NCI-H345 treated with DMSO at 0.1 percent for 48 hours (cell line): ENCODE measurements around the gene FES.
"Not testable (repeated sequence)": the region's sequence is repeated elsewhere in the genome, so short reads cannot be mapped to it uniquely, and the experiment has no call there.

Experiments
- DNase-seq: peaks from one replicate; lab custom pipeline; 2025; ENCODE audit not compliant: unreplicated experiment; lab: John Stamatoyannopoulos, UW

FES gene

DNA sequence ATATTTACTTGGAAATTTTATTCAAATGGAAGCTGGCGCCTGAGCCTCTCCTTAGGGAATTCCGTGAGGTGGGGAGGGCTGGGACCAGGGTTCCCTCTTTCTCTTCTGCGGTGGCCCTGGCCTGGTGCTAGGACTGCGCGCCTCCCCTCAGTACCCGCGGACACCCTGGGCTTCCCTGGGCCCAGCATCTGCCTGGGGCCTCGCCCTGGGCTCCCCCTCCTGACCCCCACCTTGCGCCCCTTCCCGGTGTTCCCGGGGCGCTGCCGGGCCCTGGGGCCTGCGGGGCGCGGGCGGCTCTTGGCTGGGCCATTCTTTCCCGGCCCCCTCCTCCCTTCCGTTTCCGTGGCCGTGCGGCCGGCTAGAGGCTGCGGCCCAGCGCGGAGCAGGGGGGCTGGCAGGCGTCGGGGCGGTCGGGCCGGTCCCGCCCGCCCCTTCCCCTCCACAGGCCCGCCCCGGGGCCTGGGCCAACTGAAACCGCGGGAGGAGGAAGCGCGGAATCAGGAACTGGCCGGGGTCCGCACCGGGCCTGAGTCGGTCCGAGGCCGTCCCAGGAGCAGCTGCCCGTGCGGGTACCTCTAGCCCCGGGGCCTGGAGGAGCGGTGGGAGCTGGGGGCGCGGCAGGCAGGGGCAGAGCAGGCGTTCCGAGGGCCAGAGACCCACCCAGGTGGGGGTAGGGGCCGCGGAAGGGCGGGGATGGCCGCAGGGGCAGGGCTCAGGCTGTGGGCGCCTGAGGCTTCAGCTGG is at the start of gene FES:
FES (plus strand) TSS at position 529 of the 743 bp plus-strand sequence. CDS start 542 bp downstream, outside the sequence.
- no peak for DNase-seq

DNA sequence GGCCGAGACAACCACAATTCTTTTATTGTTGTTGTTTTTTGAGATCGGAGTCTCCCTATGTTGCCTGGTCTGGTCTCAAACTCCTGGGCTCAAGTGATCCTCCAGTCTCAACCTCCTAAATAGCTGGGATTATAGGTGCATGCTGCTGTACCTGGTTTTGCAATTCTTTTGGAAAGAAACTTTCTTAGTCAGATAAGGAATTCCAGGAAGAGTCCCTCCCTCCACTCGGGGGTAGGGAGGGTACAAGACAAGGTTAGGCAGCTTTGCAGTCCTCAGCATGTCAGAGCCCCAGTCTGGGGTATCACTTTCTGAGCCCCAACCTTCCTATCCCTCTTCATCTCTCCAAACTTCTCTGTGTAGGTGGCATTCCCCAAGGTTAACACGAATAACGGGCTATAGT is 49.7 kb upstream of the FES start:
- no peak for DNase-seq

DNA sequence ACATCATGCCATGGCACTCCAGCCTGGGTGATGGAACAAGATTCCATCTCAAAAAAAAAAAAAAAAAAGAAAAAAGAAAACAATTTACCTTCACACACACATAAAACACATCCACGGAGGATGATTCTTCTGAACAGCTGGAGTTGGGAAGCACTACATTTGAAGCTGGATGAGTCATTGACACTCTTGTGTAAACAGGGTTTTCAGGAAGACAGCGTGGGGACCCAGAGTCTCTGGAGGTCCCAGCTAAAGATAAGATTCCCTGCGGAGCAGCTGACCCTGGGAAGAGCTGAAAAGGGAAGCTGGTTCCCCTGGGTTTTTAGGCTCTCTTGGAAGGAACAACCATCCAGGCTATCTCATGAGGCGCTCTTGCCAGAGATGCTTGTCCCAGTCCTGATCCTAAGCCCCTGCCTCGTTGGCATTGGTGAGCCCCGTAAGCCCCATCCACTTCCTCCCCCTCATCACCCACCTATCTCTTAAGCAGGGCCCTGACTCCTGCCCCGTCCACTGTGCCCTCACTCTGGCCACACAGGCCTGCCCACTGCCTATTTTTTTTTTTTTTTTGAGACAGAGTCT is 47.9 kb upstream of the FES start:
- no peak for DNase-seq

DNA sequence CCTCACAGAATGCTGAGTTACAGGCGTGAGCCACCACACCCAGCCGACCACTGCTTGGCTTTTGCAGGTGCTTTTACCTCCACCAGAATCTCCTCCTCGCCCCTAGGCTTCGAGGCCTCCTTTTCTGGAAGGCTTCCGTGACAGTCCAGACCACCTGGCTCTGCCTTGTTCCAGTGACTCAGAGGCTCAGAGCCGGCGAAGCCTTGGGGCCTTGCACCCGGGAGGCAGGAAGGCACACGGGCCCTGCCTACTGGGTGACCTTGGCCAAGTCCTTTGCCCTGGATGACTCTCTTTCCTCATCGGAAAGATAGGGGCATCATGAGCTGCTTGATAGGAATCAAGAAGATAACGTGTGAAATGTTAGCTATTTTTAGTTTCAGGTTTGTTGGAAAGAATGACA is 47.2 kb upstream of the FES start:
- no peak for DNase-seq

DNA sequence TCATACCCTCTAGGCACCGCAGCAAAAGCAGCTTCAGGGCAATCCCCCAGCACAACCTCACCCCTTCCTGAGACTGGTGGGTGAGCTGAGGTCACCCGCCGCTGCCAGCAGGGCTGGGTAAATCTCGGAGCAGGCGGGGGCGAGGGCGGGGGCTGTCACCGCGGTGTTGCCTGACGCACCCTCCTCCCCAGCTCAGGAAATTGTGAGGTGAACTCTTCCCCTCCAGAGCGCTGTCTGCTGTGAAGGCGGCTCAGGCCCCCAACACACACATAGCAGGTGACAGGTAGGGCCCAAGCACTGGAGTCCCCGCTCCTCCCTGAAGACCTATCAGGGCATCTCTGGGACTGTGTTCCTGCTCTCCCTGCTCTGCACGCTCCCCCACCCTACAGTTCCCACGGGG is 46.2 kb upstream of the FES start:
- no peak for DNase-seq

DNA sequence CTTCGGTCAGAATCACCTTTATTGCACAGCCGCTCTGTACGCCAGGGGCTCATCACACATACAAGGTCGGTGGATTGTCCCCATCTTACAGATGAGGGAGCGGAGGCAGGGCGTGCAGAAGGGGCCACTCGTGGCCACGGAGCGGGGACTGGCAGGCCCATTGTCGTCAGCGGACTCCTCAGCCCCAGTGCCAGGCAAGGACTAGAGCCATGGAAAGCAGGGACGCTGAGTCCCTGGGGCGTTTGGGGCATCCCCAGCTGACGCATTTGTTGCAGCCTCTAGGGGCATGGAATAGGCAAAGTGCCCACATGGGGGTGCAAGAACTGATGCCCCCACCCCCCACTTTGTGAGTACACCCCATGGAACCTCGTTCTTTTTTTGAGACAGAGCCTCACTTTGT is 45.8 kb upstream of the FES start:
- no peak for DNase-seq

DNA sequence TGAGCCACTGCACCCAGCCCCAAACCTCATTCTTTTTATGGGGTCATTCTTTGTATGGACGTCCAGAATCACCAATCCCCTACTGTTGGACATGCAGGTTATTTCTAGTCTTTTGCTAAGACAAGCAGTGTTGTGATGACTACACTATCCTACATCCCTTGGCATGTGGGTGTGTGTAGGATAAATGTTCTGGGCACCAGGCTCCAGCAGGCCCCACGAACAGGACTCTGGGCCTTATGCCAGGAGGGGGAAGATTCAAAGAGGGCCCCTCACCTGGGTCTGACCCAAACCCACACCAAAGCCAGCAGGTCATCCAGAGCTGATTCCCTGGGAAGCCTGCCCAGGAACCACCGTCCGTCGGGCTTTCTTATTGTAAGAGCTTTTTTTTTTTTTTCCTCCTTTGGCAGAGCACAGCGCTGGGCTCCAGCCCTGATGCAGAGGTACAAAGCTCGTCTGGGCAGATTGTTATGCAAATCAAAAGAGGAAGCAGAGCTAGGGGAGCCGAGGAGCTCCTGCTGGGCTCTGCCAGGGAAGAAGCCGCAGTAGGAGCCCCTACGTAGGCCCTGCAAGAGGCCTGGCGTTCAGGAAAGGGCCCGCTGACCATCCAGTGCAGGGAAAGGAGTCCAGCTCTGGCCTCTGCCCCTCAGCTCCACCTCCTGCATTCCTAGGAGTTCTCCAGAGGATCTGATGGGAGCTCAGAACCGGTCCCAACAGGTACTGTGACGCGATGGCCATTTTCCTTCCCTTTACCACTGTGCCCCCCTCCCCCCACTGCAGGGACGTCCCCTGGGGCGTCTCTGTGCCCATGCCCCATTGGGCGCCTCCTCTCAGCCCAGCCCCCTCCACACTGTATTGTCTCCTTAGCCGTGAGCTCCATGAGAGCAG is 44.9 kb upstream of the FES start:
- DNase-seq: no peak

DNA sequence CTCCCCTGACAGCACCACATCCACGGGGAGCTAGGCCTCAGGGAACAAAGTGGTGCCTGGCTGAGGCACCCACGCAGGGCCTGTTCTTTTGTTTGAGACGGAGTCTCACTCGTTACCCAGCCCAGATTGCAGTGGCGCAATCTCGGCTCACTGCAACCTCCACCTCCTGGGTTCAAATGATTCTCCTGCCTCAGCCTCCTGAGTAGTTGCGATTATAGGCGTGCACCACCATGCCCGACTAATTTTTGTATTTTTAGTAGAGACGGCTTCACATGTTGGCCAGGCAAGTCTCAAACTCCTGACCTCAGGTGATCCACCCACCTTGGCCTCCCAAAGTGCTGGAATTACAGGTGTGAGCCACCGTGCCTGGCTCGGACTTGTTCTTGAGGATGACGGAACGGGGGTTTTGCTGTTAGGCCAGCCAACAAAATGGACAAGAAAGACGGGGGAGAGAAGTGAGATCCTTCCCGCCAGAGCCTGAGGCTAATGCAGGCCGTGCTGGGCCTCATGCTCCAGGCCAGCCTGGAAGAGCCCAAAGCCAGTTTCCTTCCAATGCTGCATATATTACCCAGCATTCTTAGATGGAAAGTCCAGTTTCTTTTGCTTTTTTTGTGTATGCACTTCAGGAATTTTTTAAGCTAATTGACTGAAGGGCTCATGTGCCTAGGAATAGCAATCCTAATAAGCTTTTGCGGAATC is 44.0 kb upstream of the FES start:
- DNase-seq: no peak

DNA sequence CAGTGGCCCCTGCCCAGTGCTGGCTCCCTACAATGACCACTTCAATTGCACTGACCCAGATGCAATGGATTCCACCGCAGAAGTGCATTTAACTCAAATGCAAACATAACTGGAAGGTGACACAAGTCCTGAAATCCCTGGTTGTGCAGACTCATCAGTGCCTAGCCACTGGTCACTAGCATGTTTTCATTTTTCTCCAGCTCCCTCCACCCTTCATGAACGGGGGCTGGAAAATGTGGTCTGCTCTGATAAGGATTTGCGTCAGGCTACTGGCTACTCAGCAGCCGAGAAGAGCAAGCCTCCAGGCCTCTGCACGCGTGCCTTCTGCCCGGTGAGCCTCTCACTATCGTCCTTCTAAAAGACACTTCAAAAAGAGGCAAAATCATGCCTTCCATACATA is 43.4 kb upstream of the FES start:
- no peak for DNase-seq

DNA sequence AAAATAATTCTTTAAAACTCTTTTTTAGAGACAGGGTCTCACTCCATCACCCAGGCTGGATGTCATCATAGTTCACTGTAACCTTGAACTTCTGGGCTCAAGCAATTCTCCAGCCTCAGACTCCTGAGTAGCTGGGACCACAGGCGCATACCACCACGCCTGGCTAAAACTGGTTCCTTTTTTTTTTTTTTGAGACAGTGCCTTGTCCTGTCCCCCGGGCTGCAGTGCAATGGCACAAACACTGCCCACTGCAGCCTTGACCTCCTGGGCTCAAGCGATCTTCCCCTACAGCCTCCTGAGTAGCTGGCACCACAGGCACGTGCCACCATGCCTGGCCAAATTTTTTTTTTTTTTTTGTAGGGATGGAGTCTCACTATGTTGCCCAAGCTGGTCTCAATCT is 39.6 kb upstream of the FES start:
- DNase-seq: no peak

DNA sequence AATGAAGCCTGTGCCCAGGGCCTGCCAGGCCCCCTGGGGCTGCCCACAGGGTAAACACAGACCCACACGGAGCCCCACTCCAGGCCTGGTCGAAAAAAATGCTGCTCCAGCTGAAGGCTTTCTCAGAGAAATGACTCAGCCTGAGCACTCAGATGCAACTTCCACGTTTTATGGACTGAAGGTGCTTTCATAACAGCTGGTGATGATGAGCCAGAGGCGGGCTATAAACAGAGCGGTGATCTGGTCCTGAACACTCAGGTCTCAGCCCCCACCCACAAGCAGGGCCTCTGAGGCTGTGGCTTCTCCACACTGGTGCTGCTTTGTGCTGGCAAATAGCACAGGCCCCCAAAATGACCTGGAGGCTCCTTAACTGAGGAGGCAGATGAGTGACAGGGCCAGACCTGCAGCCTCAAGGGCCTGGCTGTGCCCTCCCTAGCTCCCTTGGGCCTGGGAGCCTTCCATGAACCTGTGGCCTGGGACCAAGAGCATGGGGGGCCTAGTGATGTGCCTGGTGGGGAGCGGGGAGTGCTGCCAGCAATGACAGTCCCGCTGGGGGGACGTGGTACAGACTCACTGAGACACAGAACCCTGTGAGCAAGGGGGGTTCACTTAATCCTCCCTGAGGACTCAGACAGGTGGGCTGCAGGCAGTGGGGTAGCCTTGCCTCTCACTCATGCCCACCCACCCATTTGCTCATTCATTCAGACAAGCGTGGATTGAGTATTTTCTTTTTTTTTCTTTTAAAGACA is 38.9 kb upstream of the FES start:
- DNase-seq: no peak

DNA sequence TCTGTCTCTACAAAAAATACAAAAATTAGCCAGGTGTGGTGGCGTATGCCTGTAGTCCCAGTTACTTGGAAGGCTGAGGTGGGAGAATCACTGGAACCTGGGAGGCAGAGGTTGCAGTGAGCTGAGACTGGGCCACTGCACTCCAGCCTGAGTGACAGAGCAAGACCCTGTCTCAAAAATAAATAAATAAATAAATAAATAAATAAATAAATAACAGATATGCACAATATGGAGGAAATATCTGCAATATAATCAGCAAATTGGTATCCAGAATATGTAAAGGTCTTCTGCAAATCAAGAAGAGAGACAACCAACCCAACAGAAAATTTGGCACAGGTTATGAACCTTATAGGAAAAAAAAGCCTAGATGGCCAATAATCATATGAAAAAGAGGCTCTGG is 34.9 kb upstream of the FES start:
- not testable (repeated sequence) for DNase-seq

DNA sequence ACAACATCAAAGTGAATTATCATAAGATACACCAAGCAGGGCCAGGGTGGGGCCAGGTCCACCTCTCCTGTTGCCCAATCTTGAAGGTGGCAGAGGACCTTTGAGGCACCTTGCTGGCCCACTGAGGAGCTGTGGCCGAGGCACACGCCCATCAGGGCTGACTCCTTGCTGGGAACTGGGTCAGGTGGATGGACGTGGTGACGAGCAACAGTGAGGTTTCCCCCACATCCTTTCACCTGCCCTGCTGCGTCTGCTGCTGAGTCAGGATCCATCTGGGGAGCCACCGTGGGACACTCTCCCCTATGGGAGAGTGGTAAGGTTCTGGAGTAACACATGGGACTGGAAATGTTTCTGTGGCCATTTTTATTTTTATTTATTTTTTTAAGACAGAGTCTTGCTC is 33.2 kb upstream of the FES start:
- no peak for DNase-seq

DNA sequence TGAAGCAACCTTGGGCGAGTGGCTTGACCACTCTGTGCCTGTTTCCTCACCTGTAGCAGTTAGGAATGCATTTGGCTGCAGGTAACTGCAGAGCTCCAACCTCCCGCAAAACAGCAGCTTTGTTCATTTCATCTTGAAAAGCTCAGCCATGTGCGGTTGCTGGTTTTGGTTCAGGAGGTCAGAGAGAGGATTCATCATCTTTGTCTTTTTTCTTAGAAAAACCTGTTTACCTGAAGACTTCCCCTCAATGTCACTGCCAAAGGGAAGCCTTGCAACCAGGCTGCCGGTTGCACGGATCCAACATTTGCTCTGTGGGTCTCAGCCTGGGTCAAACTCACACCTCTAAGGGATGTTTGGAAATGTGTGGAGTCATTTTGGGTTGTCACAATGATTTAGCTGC is 32.4 kb upstream of the FES start:
- no peak for DNase-seq

DNA sequence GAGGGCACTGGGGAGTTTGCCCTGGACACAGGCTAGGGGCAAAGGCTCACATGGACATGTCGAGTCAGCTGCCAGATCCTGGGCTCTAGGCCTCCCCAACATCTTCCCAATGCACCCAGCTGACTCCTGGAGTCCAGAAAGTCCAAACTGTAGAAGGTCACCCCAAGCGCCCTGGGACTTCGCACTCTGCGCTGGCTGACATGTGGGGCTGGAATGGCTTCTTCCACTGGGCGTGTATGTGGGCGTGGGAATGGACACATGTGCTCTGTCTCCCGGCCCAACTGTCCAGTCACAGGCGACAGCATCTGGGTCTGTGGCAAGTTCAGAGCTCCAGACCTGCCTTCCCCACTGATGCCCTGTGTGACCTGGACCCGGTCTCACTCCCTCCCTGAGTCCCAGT is 29.2 kb upstream of the FES start:
- no peak for DNase-seq

DNA sequence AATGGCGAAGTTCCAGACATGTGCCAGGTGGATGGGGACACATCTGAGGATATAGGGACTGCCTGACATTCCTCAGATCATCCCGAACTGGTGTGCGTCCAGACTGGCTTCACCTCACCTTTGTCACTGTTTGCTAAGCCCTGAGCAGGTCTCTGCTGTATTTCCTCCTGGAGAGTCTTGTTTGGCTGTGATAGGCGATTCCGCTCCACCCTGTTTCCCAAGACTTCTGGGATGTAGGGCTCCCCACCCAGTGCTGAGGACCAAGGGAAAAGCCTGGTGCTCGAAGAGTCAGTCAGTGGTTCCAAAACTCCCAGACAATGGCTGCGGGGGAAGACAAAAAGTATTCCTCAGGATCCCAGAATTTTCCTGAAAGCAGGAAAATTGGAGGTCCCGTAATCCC is 27.0 kb upstream of the FES start:
- no peak for DNase-seq

DNA sequence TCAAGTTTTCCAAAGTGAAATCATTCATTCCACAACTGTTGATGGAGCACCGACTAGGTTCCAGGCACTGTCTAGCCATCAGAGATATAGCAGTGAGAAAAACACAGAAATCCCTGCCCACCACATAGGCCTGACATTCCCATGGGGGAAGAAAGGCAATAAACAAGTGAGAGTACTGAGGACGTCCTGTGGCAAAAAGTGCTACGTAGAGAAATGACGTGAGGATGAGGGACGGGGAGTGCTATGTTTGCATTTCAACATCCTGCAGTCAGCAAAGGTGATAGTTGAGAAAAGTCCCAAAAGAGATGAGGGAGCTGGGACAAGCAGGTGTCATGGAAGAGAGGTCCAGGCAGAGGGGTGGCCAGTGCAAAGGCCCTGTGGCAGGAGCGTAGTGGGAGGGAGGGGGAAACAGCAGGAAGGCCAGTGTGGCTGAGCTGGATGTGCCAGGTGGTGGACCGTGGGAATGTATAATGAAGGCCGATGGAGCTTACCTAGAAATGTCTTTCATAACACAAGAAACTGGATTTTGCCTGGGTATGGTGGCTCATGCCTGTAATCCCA is 26.3 kb upstream of the FES start:
- DNase-seq: no peak

DNA sequence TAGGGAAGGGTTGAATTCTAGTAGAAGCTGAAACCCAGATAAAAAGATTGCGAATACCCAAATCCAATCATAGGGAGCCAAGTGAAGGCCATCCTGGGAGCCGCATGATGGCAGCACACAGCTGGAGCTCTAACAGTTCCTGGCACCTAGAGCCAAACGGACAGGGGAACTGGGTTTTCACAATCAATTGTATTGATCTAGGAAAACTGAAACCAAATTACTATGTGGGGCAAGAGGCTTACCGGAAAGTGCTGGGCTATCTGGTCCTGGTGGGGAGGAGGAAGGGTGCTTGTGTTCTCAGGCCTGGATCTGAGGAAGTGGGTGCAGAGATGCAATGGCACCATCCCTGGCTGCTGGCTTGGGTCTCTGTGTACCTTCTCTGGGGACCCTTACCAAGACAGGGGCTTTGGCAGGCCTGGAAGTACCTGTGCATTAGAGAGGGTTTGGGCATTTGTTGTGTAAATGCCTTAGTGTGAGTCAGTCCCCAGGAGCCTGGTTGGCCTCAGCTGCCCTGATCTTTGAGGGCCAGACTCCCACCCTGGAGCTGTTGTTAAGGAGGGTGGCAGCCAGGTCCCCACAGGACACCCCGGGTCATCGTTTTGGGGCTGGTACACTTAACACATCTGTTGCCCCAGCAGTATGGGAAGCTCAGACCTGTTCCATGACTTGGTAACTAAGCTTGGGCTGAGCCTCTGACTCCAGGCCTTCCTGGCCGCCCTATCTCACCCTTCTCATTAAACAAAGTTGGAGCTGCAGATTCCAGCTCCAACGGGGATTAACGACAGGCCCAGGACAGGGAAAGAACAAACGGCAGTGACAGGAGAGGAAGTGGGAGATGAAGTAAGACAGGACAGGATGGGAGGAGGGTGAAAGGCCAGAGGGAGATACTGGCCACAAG is 24.8 kb upstream of the FES start:
- DNase-seq: no peak

DNA sequence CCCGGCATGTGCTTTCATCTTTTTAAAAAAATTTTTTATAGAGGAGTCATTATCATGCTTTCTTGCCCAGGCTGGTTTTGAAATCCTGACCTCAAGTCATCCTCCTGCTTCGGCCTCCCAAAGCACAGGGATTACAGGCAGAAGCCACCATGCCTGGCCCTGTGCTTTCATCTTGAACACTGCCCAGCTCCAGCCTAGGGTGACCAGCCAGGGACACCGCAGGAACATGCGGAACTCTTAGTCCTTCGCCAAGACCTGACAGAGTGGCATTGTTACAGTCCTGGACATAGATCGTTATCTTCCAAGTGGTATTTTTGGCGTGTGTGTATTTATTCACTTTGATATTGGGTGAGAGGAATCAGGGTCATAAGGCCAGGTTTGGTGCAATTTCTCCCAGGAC is 23.9 kb upstream of the FES start:
- DNase-seq: no peak
